SU-DHL-6 (cell line): ENCODE measurements around the gene XPO6.

Experiments
- H2AFZ ChIP-seq: fragments of 200-600 bp; sonication (generic); 2 replicates; pipeline ENCODE4 v1.6.1; 2014; ENCODE audit warnings: low read depth, mild to moderate bottlenecking, moderate library complexity, mixed read lengths, antibody characterized with exemption, low read length; ENCODE audit not compliant: severe bottlenecking
- H3F3A ChIP-seq: fragments of 200-600 bp; shearing (Covaris generic); 2 replicates; pipeline ENCODE4 v1.6.0; 2016; ENCODE audit warnings: antibody characterized with exemption, mild to moderate bottlenecking; ENCODE audit not compliant: insufficient read depth
- H3K27ac ChIP-seq: fragments of 200-600 bp; sonication (generic); 2 replicates; pipeline ENCODE4 v1.5.1; 2016; ENCODE audit warnings: low read depth, mild to moderate bottlenecking, low read length, moderate library complexity, mixed read lengths
- H3K27me3 ChIP-seq: fragments of 200-600 bp; sonication (generic), shearing (Covaris generic); 2 replicates; pipeline ENCODE4 v1.6.0; 2014; ENCODE audit warnings: mild to moderate bottlenecking, low read length
- H3K36me3 ChIP-seq: fragments of 200-600 bp; sonication (generic); 2 replicates; pipeline ENCODE4 v1.6.1; 2014; ENCODE audit warnings: mild to moderate bottlenecking, low read length, mixed read lengths
- H3K4me2 ChIP-seq: fragments of 300-600, 200-600 bp; shearing (Covaris generic), sonication (generic); 2 replicates; pipeline ENCODE4 v1.6.0; 2014; ENCODE audit warnings: low read length, low read depth, mild to moderate bottlenecking; ENCODE audit not compliant: poor library complexity, severe bottlenecking
- H3K4me3 ChIP-seq: fragments of 200-600 bp; sonication (generic); 2 replicates; pipeline ENCODE4 v1.5.1; 2014; ENCODE audit warnings: antibody characterized with exemption, low read length, mild to moderate bottlenecking, mixed read lengths; ENCODE audit not compliant: insufficient read depth, poor library complexity, severe bottlenecking
- H3K79me2 ChIP-seq: fragments of 200-600 bp; sonication (generic); 2 replicates; pipeline ENCODE4 v1.6.1; 2014; ENCODE audit warnings: mild to moderate bottlenecking, low read length, moderate library complexity; ENCODE audit not compliant: insufficient read depth
- H3K9ac ChIP-seq: fragments of 200-600 bp; sonication (generic); 2 replicates; pipeline ENCODE4 v1.7.0; 2014; ENCODE audit warnings: mild to moderate bottlenecking, low read length
- H3K9me2 ChIP-seq: fragments of 200-600 bp; sonication (generic); replicated peaks from 2 replicates; pipeline ENCODE4 v1.6.1; 2014; ENCODE audit warnings: low read length; ENCODE audit not compliant: insufficient read depth
- H3K9me3 ChIP-seq: fragments of 200-600 bp; sonication (generic); 2 replicates; pipeline ENCODE4 v1.6.1; 2014; ENCODE audit warnings: low read length, mixed read lengths; ENCODE audit not compliant: insufficient read depth
- H4K20me1 ChIP-seq: fragments of 200-600 bp; sonication (generic); 2 replicates; pipeline ENCODE4 v1.6.1; 2014; ENCODE audit warnings: low read depth, mild to moderate bottlenecking, antibody characterized with exemption, low read length, moderate library complexity, mixed read lengths
- CTCF ChIP-seq: fragments of 200-600 bp; sonication (generic); IDR thresholded peaks from one replicate; pipeline ENCODE4 v1.5.1; 2017; ENCODE audit warnings: antibody characterized with exemption, mild to moderate bottlenecking, low read length, moderate library complexity; ENCODE audit not compliant: insufficient read depth, poor library complexity, severe bottlenecking
- EZH2phosphoT487 ChIP-seq: fragments of 200-600 bp; sonication (generic), shearing (Covaris generic); conservative IDR thresholded peaks from 2 replicates; pipeline ENCODE4 v1.6.1; 2018; ENCODE audit warnings: mild to moderate bottlenecking, antibody characterized with exemption, low read length, moderate library complexity, mixed read lengths

Gene XPO6

DNA sequence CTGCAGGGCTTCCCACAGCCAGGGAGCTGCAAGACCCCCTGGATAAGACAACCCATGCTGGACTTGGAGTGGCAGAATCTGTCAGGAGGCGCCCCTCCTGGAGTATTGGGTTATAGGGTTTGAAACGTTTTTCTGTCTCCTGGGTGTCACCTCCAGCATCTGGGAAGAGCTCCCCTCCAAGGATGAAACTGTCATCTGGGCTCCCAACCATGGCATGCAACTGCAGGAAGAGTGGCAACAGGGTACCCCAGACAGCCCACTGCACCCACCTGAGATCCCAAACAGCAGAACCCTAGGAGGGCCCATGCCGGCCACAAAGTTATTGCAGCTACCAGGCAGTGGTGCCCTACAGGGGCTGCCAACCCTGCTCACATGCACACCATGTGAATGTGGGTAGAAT is 147.6 kb downstream of the XPO6 start:
- H3K4me2 ChIP-seq: no peak overlapping the region
- no peaks in the 10 kb centered on the region for H3K79me2 ChIP-seq
- H2AFZ ChIP-seq: no peak overlapping the region
- no peak for TF ChIP-seq CTCF
- no peak for TF ChIP-seq EZH2phosphoT487
- no peaks in the 10 kb centered on the region for H3K36me3 ChIP-seq
- H3K9ac ChIP-seq: no peak overlapping the region
- H3K9me3 ChIP-seq: no peaks in the 10 kb centered on the region
- no peaks in the 10 kb centered on the region for H3F3A ChIP-seq
- no peak overlapping the region for H3K4me3 ChIP-seq
- H4K20me1 ChIP-seq: no peaks in the 10 kb centered on the region
- no peaks in the 10 kb centered on the region for H3K9me2 ChIP-seq
- H3K27ac ChIP-seq: no peak overlapping the region
- no peaks in the 10 kb centered on the region for H3K27me3 ChIP-seq

DNA sequence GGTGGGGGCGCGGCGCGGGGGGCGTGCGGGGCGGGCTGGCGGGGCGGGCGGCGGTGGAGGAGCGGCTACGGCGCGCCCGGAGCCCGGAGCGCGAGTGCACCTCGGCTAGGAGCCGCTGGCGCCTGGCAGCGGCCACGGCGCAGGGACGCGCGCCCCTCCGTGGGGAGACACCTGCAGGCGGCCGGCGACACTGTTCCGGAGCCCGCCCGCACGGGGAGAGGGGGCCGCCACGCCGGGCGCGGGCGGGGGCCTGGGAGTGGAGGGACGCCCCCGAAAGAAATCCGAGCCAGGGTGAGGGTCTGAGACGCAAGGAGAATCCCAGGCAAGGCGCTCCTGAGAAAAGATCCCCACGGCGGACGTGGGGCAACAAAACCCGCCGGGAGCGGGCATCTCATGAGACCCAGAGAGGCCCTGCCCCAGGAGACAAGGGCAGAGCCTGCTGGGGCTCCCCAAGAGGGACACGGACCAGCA is 148.1 kb downstream of the XPO6 start, which contains the start of gene GSG1L:
Gene GSG1L (minus strand): TSS at position 124 of the 471 bp plus-strand sequence. CDS start 290 bp downstream, outside the sequence.
- H3K4me3 ChIP-seq: no peak within 1 kb of the TSS
- H2AFZ ChIP-seq: no peak within 1 kb of the TSS
- H3K27me3 ChIP-seq: no peaks in the 10 kb centered on the region
- H3K27ac ChIP-seq: no peak within 1 kb of the TSS
- no peak for TF ChIP-seq CTCF
- H4K20me1 ChIP-seq: no peaks in the 10 kb centered on the region
- no peak within 1 kb of the TSS for H3K9ac ChIP-seq
- no peaks in the 10 kb centered on the region for H3K36me3 ChIP-seq
- no peaks in the 10 kb centered on the region for H3K79me2 ChIP-seq
- H3K9me2 ChIP-seq: no peaks in the 10 kb centered on the region
- no peaks in the 10 kb centered on the region for H3F3A ChIP-seq
- no peak within 1 kb of the TSS for H3K4me2 ChIP-seq
- no peaks in the 10 kb centered on the region for H3K9me3 ChIP-seq

GRCh38 chr16:28062847-28063521 is 148.8 kb downstream of the XPO6 start:
- no peak for TF ChIP-seq EZH2phosphoT487
- TF ChIP-seq CTCF: no peak
- Histone ChIP-seq H4K20me1 (no peaks in the 10 kb centered on the region), H3K27ac (no peak overlapping the region), H3K9ac (no peak overlapping the region), H3K27me3 (no peaks in the 10 kb centered on the region), H2AFZ (no peak overlapping the region), H3F3A (no peaks in the 10 kb centered on the region), H3K36me3 (no peaks in the 10 kb centered on the region), H3K9me2 (no peaks in the 10 kb centered on the region), H3K4me3 (no peak overlapping the region), H3K9me3 (no peaks in the 10 kb centered on the region), H3K4me2 (no peak overlapping the region), H3K79me2 (no peaks in the 10 kb centered on the region)
